ENCODE data around the gene SPIN3.
"Not testable (repeated sequence)": the region's sequence is repeated elsewhere in the genome, so short reads cannot be mapped to it uniquely, and the experiment has no call there.

The SPIN3 gene

GRCh38 chrX:56995271-56995994 lies at the start of gene SPIN3:
Gene SPIN3 (minus strand): TSS chrX:56995541. CDS start chrX:56994947, 594 bp downstream.
- H3K9ac ChIP-seq (ENCODE audit: insufficient read length, low read depth): peak within 1 kb of the TSS; percentile 96

GRCh38 chrX:57044245-57044644 lies 48.9 kb upstream of the SPIN3 start:
- Histone ChIP-seq H3K36me3 (ENCODE audit: insufficient read depth, insufficient read length, low read length) (no peaks in the 10 kb centered on the region), H3K9ac (ENCODE audit: insufficient read length, low read depth) (no peak overlapping the region), H3K4me3 (ENCODE audit: insufficient read length, low read depth) (no peak overlapping the region), H3K9me3 (ENCODE audit: insufficient read depth, low read length) (no peaks in the 10 kb centered on the region), H3K4me1 (ENCODE audit: insufficient read depth, insufficient read length) (no peaks in the 10 kb centered on the region), H3K27me3 (ENCODE audit: insufficient read depth, insufficient read length) (no peaks in the 10 kb centered on the region)
- no peak for TF ChIP-seq YY1 (IDR thresholded peaks at IDR 0.05; ENCODE audit: insufficient read depth, insufficient read length)
- no peak for TF ChIP-seq ZNF274 (IDR thresholded peaks at IDR 0.05; ENCODE audit: low read depth, low read length)
- no peak for TF ChIP-seq SUZ12 (IDR thresholded peaks at IDR 0.05; ENCODE audit: extremely low read depth, insufficient read depth, insufficient read length)
- no peak for DNase-seq (ENCODE audit: low read depth, low spot score)

More at GRCh38 chrX:56995271-56995994, at the start of gene SPIN3:
- DNase-seq (ENCODE audit: low read depth, low spot score): peak; percentile 87
- Histone ChIP-seq H3K4me1 (ENCODE audit: insufficient read depth, insufficient read length) (no peaks in the 10 kb centered on the region), H3K27me3 (ENCODE audit: insufficient read depth, insufficient read length) (no peaks in the 10 kb centered on the region), H3K4me3 (ENCODE audit: insufficient read length, low read depth) (peak within 1 kb of the TSS; percentile 91), H3K36me3 (ENCODE audit: insufficient read depth, insufficient read length, low read length) (peaks cover 41% of the 10 kb centered on the region), H3K9me3 (ENCODE audit: insufficient read depth, low read length) (no peaks in the 10 kb centered on the region)
- TF ChIP-seq SUZ12 (IDR thresholded peaks at IDR 0.05; ENCODE audit: extremely low read depth, insufficient read depth, insufficient read length): no peak
- TF ChIP-seq ZNF274 (IDR thresholded peaks at IDR 0.05; ENCODE audit: low read depth, low read length): no peak
- no peak for TF ChIP-seq YY1 (IDR thresholded peaks at IDR 0.05; ENCODE audit: insufficient read depth, insufficient read length)

GRCh38 chrX:57037265-57037664 lies 41.9 kb upstream of the SPIN3 start:
- H3K4me1 ChIP-seq (ENCODE audit: insufficient read depth, insufficient read length); DNase-seq (ENCODE audit: low read depth, low spot score); H3K9me3 ChIP-seq (ENCODE audit: insufficient read depth, low read length); H3K36me3 ChIP-seq (ENCODE audit: insufficient read depth, insufficient read length, low read length); H3K4me3 ChIP-seq (ENCODE audit: insufficient read length, low read depth); H3K9ac ChIP-seq (ENCODE audit: insufficient read length, low read depth); H3K27me3 ChIP-seq (ENCODE audit: insufficient read depth, insufficient read length): not testable (repeated sequence)

GRCh38 chrX:56994375-56995270 lies 718 bp downstream of the SPIN3 start:
- peak overlapping the region; percentile 96 for H3K9ac ChIP-seq (ENCODE audit: insufficient read length, low read depth)
- no peaks in the 10 kb centered on the region for H3K27me3 ChIP-seq (ENCODE audit: insufficient read depth, insufficient read length)
- no peaks in the 10 kb centered on the region for H3K4me1 ChIP-seq (ENCODE audit: insufficient read depth, insufficient read length)
- peak overlapping the region; percentile 91 for H3K4me3 ChIP-seq (ENCODE audit: insufficient read length, low read depth)
- TF ChIP-seq ZNF274 (IDR thresholded peaks at IDR 0.05; ENCODE audit: low read depth, low read length): no peak
- no peak for TF ChIP-seq SUZ12 (IDR thresholded peaks at IDR 0.05; ENCODE audit: extremely low read depth, insufficient read depth, insufficient read length)
- TF ChIP-seq YY1 (IDR thresholded peaks at IDR 0.05; ENCODE audit: insufficient read depth, insufficient read length): no peak
- H3K36me3 ChIP-seq (ENCODE audit: insufficient read depth, insufficient read length, low read length): peaks cover 46% of the 10 kb centered on the region
- H3K9me3 ChIP-seq (ENCODE audit: insufficient read depth, low read length): no peaks in the 10 kb centered on the region
- DNase-seq (ENCODE audit: low read depth, low spot score): no peak

GRCh38 chrX:56987741-56988140 lies 7.6 kb downstream of the SPIN3 start:
- Histone ChIP-seq H3K4me1 (ENCODE audit: insufficient read depth, insufficient read length) (no peaks in the 10 kb centered on the region), H3K9me3 (ENCODE audit: insufficient read depth, low read length) (no peaks in the 10 kb centered on the region), H3K36me3 (ENCODE audit: insufficient read depth, insufficient read length, low read length) (peaks cover 69% of the 10 kb centered on the region), H3K27me3 (ENCODE audit: insufficient read depth, insufficient read length) (no peaks in the 10 kb centered on the region), H3K9ac (ENCODE audit: insufficient read length, low read depth) (no peak overlapping the region), H3K4me3 (ENCODE audit: insufficient read length, low read depth) (no peak overlapping the region)
- no peak for DNase-seq (ENCODE audit: low read depth, low spot score)
- TF ChIP-seq YY1 (IDR thresholded peaks at IDR 0.05; ENCODE audit: insufficient read depth, insufficient read length) (no peak), ZNF274 (IDR thresholded peaks at IDR 0.05; ENCODE audit: low read depth, low read length) (no peak), SUZ12 (IDR thresholded peaks at IDR 0.05; ENCODE audit: extremely low read depth, insufficient read depth, insufficient read length) (no peak)

- H3K27me3 ChIP-seq (ENCODE audit: insufficient read depth, insufficient read length): no peaks in the 10 kb centered on the region
- no peak for TF ChIP-seq ZNF274 (IDR thresholded peaks at IDR 0.05; ENCODE audit: low read depth, low read length)
- TF ChIP-seq SUZ12 (IDR thresholded peaks at IDR 0.05; ENCODE audit: extremely low read depth, insufficient read depth, insufficient read length): no peak
- no peak for TF ChIP-seq YY1 (IDR thresholded peaks at IDR 0.05; ENCODE audit: insufficient read depth, insufficient read length)
- H3K36me3 ChIP-seq (ENCODE audit: insufficient read depth, insufficient read length, low read length): peaks cover 70% of the 10 kb centered on the region
- no peak overlapping the region for H3K4me3 ChIP-seq (ENCODE audit: insufficient read length, low read depth)
- H3K9me3 ChIP-seq (ENCODE audit: insufficient read depth, low read length): no peaks in the 10 kb centered on the region
- DNase-seq (ENCODE audit: low read depth, low spot score): no peak
- H3K9ac ChIP-seq (ENCODE audit: insufficient read length, low read depth): no peak overlapping the region
- H3K4me1 ChIP-seq (ENCODE audit: insufficient read depth, insufficient read length): no peaks in the 10 kb centered on the region
These were observed 9.2 kb downstream of the SPIN3 start for GRCh38 chrX:56986138-56986537.

GRCh38 chrX:56978172-56978571 lies 17.2 kb downstream of the SPIN3 start:
- TF ChIP-seq YY1 (IDR thresholded peaks at IDR 0.05; ENCODE audit: insufficient read depth, insufficient read length): no peak
- no peak for TF ChIP-seq ZNF274 (IDR thresholded peaks at IDR 0.05; ENCODE audit: low read depth, low read length)
- TF ChIP-seq SUZ12 (IDR thresholded peaks at IDR 0.05; ENCODE audit: extremely low read depth, insufficient read depth, insufficient read length): no peak

More at GRCh38 chrX:56978172-56978571, 17.2 kb downstream of the SPIN3 start:
- H3K36me3 ChIP-seq (ENCODE audit: insufficient read depth, insufficient read length, low read length): peaks cover 78% of the 10 kb centered on the region
- no peak overlapping the region for H3K4me3 ChIP-seq (ENCODE audit: insufficient read length, low read depth)
- no peaks in the 10 kb centered on the region for H3K27me3 ChIP-seq (ENCODE audit: insufficient read depth, insufficient read length)
- no peaks in the 10 kb centered on the region for H3K9me3 ChIP-seq (ENCODE audit: insufficient read depth, low read length)
- no peaks in the 10 kb centered on the region for H3K4me1 ChIP-seq (ENCODE audit: insufficient read depth, insufficient read length)
- peak; percentile 27 for DNase-seq (ENCODE audit: low read depth, low spot score)
- H3K9ac ChIP-seq (ENCODE audit: insufficient read length, low read depth): no peak overlapping the region
